Measurements from ENCODE around the gene CREBBP.

Gene CREBBP

DNA sequence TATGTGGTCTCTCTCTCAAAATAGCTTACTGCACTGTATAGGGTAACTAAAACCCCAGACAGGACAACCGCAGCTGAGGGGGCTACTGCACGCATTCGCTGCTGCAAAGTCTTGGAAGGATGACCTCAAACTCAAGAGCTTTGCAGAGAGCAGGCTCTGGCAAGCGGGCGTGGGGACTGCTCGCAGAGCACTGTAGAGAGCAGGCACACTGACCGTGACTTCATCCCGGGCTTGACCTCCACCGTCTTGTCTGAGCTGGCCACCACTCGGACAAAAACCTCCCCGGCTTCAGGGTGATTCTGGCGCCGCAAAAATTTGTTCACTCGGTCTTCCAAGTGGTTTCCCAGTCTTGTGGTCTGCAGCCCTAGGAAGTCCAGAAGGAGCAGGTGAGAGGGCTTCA lies 140.3 kb downstream of the CREBBP start:
- no peak overlapping the region for H3K23ac ChIP-seq (ENCODE audit: low read length in 2 of 2)
- no peak overlapping the region for H3K4me3 ChIP-seq (ENCODE audit: insufficient read depth in 1 of 2, low read depth in 1 of 2, low read length in 2 of 2)
- H3K79me1 ChIP-seq (replicated peaks; ENCODE audit: low read length, poor library complexity, severe bottlenecking): peaks cover 59% of the 10 kb centered on the region
- H4K8ac ChIP-seq (ENCODE audit: low read length): no peak overlapping the region
- H2BK5ac ChIP-seq (ENCODE audit: low read depth, low read length, poor library complexity, severe bottlenecking): no peak overlapping the region
- H2BK120ac ChIP-seq (ENCODE audit: low read depth, low read length): no peak overlapping the region
- H3K27me3 ChIP-seq (ENCODE audit: control insufficient read depth in 1 of 2, insufficient read depth in 1 of 2, low read length in 2 of 2): no peaks in the 10 kb centered on the region
- DNase-seq: no peak
- H2AFZ ChIP-seq (ENCODE audit: low read depth, low read length): no peak overlapping the region
- no peaks in the 10 kb centered on the region for H3K4me1 ChIP-seq (ENCODE audit: control insufficient read depth, insufficient read depth, low read depth, low read length)
- WGBS: 96% methylated on average over 14 of the region's 14 CpGs
- H3K14ac ChIP-seq (ENCODE audit: low read length in 2 of 2): no peak overlapping the region
- H2BK15ac ChIP-seq (ENCODE audit: low read depth, poor library complexity, severe bottlenecking): no peak overlapping the region
- H3K4ac ChIP-seq (ENCODE audit: low read depth in 1 of 2, low read length in 2 of 2): no peak overlapping the region
- H3K36me3 ChIP-seq (ENCODE audit: control insufficient read depth in 1 of 2, insufficient read depth in 2 of 2, low read depth in 1 of 2, low read length in 2 of 2): peaks cover 79 to 89% of the 10 kb centered on the region in 2 experiments
- no peak overlapping the region for H2BK12ac ChIP-seq (ENCODE audit: low read length in 2 of 2)
- H4K91ac ChIP-seq (ENCODE audit: low read length): no peak overlapping the region
- H3K9ac ChIP-seq (ENCODE audit: low read length): no peak overlapping the region
- no peaks in the 10 kb centered on the region for H3K9me3 ChIP-seq (ENCODE audit: control insufficient read depth, low read length)
- H2AK5ac ChIP-seq (ENCODE audit: low read length, severe bottlenecking): no peak overlapping the region
- H3K4me2 ChIP-seq (ENCODE audit: low read length, poor library complexity, severe bottlenecking): no peak overlapping the region
- H3K27ac ChIP-seq (ENCODE audit: low read length, poor library complexity, severe bottlenecking): no peak overlapping the region
- H3K18ac ChIP-seq (ENCODE audit: low read depth in 1 of 2, low read length in 2 of 2): no peak overlapping the region

DNA sequence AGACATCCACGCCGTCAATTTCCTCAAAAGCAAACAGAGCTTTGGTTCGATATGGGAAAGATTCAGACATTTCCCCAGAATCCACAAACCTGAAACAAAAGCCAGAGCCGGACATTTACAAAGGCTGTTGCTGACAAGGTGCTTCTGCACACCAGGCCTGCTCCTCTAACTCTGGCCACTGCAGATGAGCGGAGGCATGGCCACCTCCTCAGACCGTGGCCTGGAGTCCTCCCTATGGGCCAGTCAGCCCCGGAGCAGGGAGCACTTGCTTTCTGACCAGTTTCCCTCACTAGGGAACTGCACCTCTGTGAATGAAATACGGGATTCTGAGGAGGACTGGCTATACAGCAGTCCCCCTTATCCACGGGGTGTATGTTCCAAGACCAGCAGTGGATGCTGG lies 140.9 kb downstream of the CREBBP start:
- H4K91ac ChIP-seq (ENCODE audit: low read length): no peak overlapping the region
- H2AK5ac ChIP-seq (ENCODE audit: low read length, severe bottlenecking): no peak overlapping the region
- no peak overlapping the region for H3K23ac ChIP-seq (ENCODE audit: low read length in 2 of 2)
- no peak overlapping the region for H3K9ac ChIP-seq (ENCODE audit: low read length)
- H3K27me3 ChIP-seq (ENCODE audit: control insufficient read depth in 1 of 2, insufficient read depth in 1 of 2, low read length in 2 of 2): no peaks in the 10 kb centered on the region
- no peak overlapping the region for H4K8ac ChIP-seq (ENCODE audit: low read length)
- peaks cover 82 to 89% of the 10 kb centered on the region in 2 experiments for H3K36me3 ChIP-seq (ENCODE audit: control insufficient read depth in 1 of 2, insufficient read depth in 2 of 2, low read depth in 1 of 2, low read length in 2 of 2)
- no peak overlapping the region for H3K4me2 ChIP-seq (ENCODE audit: low read length, poor library complexity, severe bottlenecking)
- no peak overlapping the region for H2BK120ac ChIP-seq (ENCODE audit: low read depth, low read length)
- no peak overlapping the region for H3K4ac ChIP-seq (ENCODE audit: low read depth in 1 of 2, low read length in 2 of 2)
- H2BK5ac ChIP-seq (ENCODE audit: low read depth, low read length, poor library complexity, severe bottlenecking): no peak overlapping the region
- H3K27ac ChIP-seq (ENCODE audit: low read length, poor library complexity, severe bottlenecking): no peak overlapping the region
- no peak overlapping the region for H3K14ac ChIP-seq (ENCODE audit: low read length in 2 of 2)
- 99% methylated on average over 9 of the region's 9 CpGs for WGBS
- DNase-seq: no peak
- H3K79me1 ChIP-seq (replicated peaks; ENCODE audit: low read length, poor library complexity, severe bottlenecking): peaks cover 62% of the 10 kb centered on the region
- H3K18ac ChIP-seq (ENCODE audit: low read depth in 1 of 2, low read length in 2 of 2): no peak overlapping the region
- no peak overlapping the region for H2BK15ac ChIP-seq (ENCODE audit: low read depth, poor library complexity, severe bottlenecking)
- no peak overlapping the region for H2AFZ ChIP-seq (ENCODE audit: low read depth, low read length)
- no peaks in the 10 kb centered on the region for H3K9me3 ChIP-seq (ENCODE audit: control insufficient read depth, low read length)
- no peak overlapping the region for H3K4me3 ChIP-seq (ENCODE audit: insufficient read depth in 1 of 2, low read depth in 1 of 2, low read length in 2 of 2)
- no peak overlapping the region for H2BK12ac ChIP-seq (ENCODE audit: low read length in 2 of 2)
- H3K4me1 ChIP-seq (ENCODE audit: control insufficient read depth, insufficient read depth, low read depth, low read length): no peaks in the 10 kb centered on the region

DNA sequence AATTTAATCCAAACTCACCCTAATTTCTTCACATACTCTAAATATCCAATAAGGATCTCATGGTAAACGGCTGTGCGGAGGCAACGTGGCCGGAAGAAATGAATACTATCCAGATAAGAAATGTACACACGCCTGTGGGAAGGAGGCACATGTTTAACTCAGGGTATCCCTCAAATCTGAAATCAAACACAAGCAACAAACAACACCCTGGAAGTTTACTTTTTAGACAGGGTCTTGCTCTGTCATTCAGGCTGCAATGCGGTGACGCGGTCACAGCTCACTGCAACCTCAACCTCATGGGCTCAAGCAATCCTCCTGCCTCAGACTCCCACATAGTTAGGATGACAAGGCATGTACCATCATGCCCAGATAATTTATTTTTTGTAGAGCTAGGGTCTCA lies 142.0 kb downstream of the CREBBP start:
- Histone ChIP-seq H3K4me2 (ENCODE audit: low read length, poor library complexity, severe bottlenecking) (no peak overlapping the region), H3K4me1 (ENCODE audit: control insufficient read depth, insufficient read depth, low read depth, low read length) (no peaks in the 10 kb centered on the region), H3K27ac (ENCODE audit: low read length, poor library complexity, severe bottlenecking) (no peak overlapping the region), H2BK120ac (ENCODE audit: low read depth, low read length) (no peak overlapping the region), H3K27me3 (ENCODE audit: control insufficient read depth in 1 of 2, insufficient read depth in 1 of 2, low read length in 2 of 2) (no peaks in the 10 kb centered on the region), H3K18ac (ENCODE audit: low read depth in 1 of 2, low read length in 2 of 2) (no peak overlapping the region), H4K91ac (ENCODE audit: low read length) (no peak overlapping the region), H3K79me1 (replicated peaks; ENCODE audit: low read length, poor library complexity, severe bottlenecking) (peaks cover 66% of the 10 kb centered on the region), H2AFZ (ENCODE audit: low read depth, low read length) (no peak overlapping the region), H4K8ac (ENCODE audit: low read length) (no peak overlapping the region), H2BK5ac (ENCODE audit: low read depth, low read length, poor library complexity, severe bottlenecking) (no peak overlapping the region), H2BK12ac (ENCODE audit: low read length in 2 of 2) (no peak overlapping the region), H3K36me3 (ENCODE audit: control insufficient read depth in 1 of 2, insufficient read depth in 2 of 2, low read depth in 1 of 2, low read length in 2 of 2) (peaks cover 82 to 88% of the 10 kb centered on the region in 2 experiments), H3K14ac (ENCODE audit: low read length in 2 of 2) (no peak overlapping the region), H2BK15ac (ENCODE audit: low read depth, poor library complexity, severe bottlenecking) (no peak overlapping the region), H3K4me3 (ENCODE audit: insufficient read depth in 1 of 2, low read depth in 1 of 2, low read length in 2 of 2) (no peak overlapping the region), H3K9me3 (ENCODE audit: control insufficient read depth, low read length) (no peaks in the 10 kb centered on the region), H3K4ac (ENCODE audit: low read depth in 1 of 2, low read length in 2 of 2) (no peak overlapping the region), H3K23ac (ENCODE audit: low read length in 2 of 2) (no peak overlapping the region), H2AK5ac (ENCODE audit: low read length, severe bottlenecking) (no peak overlapping the region), H3K9ac (ENCODE audit: low read length) (no peak overlapping the region)
- 97% methylated on average over 8 of the region's 8 CpGs for WGBS
- DNase-seq: no peak

DNA sequence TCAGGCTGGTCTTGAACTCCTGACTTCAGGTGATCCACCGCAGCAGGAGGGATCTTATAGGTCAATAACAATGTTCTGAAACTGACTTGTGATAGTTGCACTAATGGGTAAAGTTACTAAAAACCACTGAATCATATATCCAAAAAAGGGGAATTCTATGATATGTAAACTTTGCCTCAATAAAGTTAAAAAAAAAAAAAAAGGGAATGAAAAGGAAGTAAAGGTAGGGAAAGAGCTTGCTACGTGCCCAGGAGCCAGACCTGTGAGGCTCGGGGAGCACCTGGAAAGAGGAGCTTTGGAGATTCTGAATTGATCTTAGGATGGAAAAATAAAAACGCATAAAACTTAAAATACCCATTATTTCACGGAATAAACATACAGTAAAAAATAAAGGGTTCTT lies 142.4 kb downstream of the CREBBP start:
- H3K36me3 ChIP-seq (ENCODE audit: control insufficient read depth in 1 of 2, insufficient read depth in 2 of 2, low read depth in 1 of 2, low read length in 2 of 2): peaks cover 82 to 87% of the 10 kb centered on the region in 2 experiments
- no peak overlapping the region for H4K91ac ChIP-seq (ENCODE audit: low read length)
- H2AFZ ChIP-seq (ENCODE audit: low read depth, low read length): no peak overlapping the region
- H2AK5ac ChIP-seq (ENCODE audit: low read length, severe bottlenecking): no peak overlapping the region
- no peak overlapping the region for H3K14ac ChIP-seq (ENCODE audit: low read length in 2 of 2)
- no peak overlapping the region for H3K9ac ChIP-seq (ENCODE audit: low read length)
- 96% methylated on average over 4 of the region's 5 CpGs for WGBS
- no peak overlapping the region for H3K4me2 ChIP-seq (ENCODE audit: low read length, poor library complexity, severe bottlenecking)
- H3K23ac ChIP-seq (ENCODE audit: low read length in 2 of 2): no peak overlapping the region
- H2BK12ac ChIP-seq (ENCODE audit: low read length in 2 of 2): no peak overlapping the region
- H2BK120ac ChIP-seq (ENCODE audit: low read depth, low read length): no peak overlapping the region
- H3K4me3 ChIP-seq (ENCODE audit: insufficient read depth in 1 of 2, low read depth in 1 of 2, low read length in 2 of 2): no peak overlapping the region
- H3K79me1 ChIP-seq (replicated peaks; ENCODE audit: low read length, poor library complexity, severe bottlenecking): peaks cover 65% of the 10 kb centered on the region
- H3K18ac ChIP-seq (ENCODE audit: low read depth in 1 of 2, low read length in 2 of 2): no peak overlapping the region
- no peak overlapping the region for H2BK5ac ChIP-seq (ENCODE audit: low read depth, low read length, poor library complexity, severe bottlenecking)
- no peak overlapping the region for H3K27ac ChIP-seq (ENCODE audit: low read length, poor library complexity, severe bottlenecking)
- no peak overlapping the region for H2BK15ac ChIP-seq (ENCODE audit: low read depth, poor library complexity, severe bottlenecking)
- H3K9me3 ChIP-seq (ENCODE audit: control insufficient read depth, low read length): no peaks in the 10 kb centered on the region
- no peaks in the 10 kb centered on the region for H3K4me1 ChIP-seq (ENCODE audit: control insufficient read depth, insufficient read depth, low read depth, low read length)
- no peak for DNase-seq
- no peak overlapping the region for H4K8ac ChIP-seq (ENCODE audit: low read length)
- H3K27me3 ChIP-seq (ENCODE audit: control insufficient read depth in 1 of 2, insufficient read depth in 1 of 2, low read length in 2 of 2): no peaks in the 10 kb centered on the region
- no peak overlapping the region for H3K4ac ChIP-seq (ENCODE audit: low read depth in 1 of 2, low read length in 2 of 2)
